ENCODE measurements around the gene CTBP2.

- TF ChIP-seq CTCF (IDR thresholded peaks at IDR 0.05) (no peak), POLR2A (IDR thresholded peaks at IDR 0.05) (no peak)
These were observed 33.3 kb downstream of the CTBP2 start for GRCh38 chr10:125127110-125127509.

All from thyroid gland (tissue), 4 donors.